GM18861 (cell line): Measurements from ENCODE around the gene ZNF43.
"Not testable (repeated sequence)": the region's sequence is repeated elsewhere in the genome, so short reads cannot be mapped to it uniquely, and the experiment has no call there.

Source experiments
- ATAC-seq: cut with Tn5 transposase; IDR thresholded peaks from one replicate; pipeline ENCODE4 v1.9.1; 2021; ENCODE audit not compliant: unreplicated experiment

Gene ZNF43

DNA sequence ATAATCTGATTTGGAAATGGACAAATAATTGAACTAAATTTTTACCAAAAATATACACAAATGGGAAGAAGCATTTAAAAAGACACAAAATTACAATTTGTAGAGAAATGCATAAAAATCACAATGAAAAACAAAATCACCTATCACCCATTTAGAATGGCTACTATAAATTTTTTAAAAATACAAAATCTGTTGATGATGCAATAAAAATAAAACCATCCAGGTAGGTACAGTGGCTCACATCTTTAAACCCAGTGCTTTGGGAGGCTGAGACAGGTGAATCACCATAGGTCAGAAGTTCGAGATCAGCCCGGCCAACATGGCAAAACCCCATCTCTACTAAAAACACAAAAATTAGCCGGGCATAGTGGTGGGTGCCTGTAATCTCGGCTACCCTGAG is 23.5 kb downstream of the ZNF43 start:
- no peak for ATAC-seq

DNA sequence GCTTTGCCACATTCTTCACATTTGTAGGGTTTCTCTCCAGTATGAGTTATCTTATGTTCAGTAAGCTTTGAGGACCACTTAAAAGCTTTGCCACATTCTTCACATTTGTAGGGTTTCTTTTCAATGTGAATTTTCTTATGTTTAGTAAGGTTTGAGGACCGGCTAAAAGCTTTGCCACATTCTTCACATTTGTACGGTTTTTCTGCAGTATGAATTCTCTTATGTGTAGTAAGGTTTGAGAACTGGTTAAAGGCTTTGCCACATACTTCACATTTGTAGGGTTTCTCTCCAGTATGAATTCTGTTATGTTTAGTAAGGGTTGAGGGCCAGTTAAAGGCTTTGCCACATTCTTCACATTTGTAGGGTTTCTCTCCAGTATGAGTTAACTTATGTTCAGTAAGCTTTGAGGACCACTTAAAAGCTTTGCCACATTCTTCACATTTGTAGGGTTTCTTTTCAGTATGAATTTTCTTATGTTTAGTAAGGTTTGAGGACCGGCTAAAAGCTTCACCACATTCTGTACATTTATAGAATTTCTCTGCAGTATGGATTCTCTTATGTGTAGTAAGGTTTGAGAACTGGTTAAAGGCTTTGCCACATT is 27.5 kb downstream of the ZNF43 start:
- ATAC-seq, result not testable (repeated sequence)

DNA sequence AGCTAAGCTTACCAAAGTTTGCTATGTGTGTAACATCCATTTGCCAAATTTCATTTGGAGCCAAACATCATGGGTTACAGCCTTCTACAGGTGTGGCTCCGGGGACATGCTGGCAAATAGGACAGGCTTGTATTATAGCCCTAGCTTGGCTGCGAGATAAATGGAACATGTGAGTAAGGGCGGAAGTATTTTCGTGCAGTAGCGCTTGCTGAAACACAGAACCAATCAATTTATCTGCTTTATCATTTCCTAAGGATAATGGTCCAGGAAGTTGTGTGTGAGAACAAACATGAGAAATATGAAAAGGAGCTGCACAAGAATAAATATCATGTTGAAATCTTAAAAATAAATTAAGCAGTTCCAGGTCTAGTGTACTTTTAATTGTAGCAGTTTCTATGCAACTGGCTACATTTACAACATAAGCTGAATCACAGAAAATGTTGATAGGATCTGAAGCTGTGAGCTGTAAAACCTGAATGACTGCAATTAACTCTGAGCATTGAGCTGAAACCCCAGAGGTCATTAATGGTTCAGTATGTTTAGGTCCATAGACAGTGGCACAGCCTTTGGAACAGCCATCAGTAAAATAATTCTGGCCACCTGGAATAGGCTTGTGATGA is 46.4 kb downstream of the ZNF43 start:
- no peak for ATAC-seq

DNA sequence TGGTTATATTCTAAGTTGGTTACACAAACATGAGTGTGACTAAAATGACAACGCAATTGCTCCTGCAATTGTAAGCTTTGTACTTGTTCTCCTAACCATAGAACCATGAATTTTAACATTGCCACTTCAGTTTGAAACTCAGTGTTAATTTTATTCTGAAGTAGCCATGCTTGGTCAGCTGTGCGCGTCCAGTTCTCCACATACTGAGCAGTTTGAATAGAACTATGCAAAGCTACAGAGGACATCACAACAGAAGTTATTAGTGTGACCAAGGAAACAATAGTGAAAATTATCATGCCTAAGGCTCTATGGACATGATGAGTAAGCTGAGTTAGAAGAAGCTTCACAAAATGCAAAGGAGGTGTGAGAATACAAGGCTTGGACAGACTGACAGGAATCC is 49.0 kb downstream of the ZNF43 start:
- ATAC-seq, result no peak

DNA sequence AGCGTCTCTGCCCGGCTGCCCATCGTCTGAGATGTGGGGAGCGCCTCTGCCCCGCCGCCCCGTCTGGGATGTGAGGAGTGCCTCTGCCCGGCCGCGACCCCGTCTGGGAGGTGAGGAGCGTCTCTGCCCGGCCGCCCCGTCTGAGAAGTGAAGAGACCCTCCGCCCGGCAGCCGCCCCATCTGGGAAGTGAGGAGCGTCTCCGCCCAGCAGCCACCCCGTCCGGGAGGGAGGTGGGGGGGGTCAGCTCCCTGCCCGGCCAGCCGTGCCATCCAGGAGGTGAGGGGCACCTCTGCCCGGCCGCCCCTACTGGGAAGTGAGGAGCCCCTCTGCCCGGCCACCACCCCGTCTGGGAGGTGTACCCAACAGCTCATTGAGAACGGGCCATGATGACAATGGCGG is 60.2 kb downstream of the ZNF43 start:
- not testable (repeated sequence) for ATAC-seq

DNA sequence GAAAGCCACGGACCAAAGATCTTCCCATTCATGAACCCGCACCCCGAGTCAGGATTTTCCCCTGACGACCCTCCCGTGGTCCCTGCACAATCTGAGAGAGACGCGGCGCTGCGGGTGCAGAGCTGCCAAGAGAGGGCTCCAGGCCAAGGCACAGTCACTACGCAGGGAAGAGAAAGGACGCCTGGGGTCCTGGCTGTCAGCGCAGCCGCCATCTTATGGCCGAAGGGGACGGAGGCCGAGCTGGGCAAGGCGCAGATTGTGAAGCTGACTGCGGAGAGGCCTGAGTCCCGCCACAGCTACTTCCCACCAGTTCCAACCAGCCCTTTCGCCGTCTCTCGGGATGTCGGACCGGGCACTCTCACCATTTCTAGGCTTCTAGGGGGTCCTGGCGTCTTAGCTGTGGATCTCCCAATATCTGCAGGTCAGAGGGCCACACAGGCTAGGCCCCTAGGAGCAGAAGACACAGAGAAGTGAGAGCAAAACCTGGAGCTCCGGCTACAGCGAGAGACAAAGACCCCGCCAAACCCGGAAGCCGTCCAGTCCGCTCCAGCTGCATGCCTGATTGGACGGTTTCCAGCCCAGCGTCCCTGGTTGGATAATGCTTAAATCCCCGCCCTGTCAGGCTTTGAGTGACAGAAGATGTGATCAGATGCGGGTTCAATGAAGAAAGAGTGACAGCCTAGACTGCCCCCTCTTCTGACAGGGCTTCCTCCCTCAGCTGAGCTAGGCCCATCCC is 68.7 kb downstream of the ZNF43 start, which contains the start of gene ZNF100:
Gene ZNF100, minus strand, starts transcription at position 515 of the 736 bp plus-strand sequence. Its CDS starts 150 bp downstream, at position 365.
- ATAC-seq, result peak; percentile 94

DNA sequence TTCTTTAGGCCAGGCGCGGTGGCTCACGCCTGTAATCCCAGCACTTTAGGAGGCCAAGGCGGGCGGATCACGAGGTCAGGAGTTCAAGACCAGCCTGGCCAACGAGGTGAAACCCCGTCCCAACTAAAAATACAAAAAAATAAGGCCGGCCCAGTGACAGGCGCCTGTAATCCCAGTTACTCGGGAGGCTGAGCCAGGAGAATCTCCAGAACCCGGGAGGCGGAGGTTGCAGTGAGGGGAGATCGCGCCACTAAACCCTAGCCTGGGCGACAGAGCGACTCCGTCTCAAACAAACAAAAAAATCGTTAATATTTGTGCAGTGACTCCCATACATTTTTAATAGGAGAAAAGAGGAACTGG is 69.3 kb downstream of the ZNF43 start:
- not testable (repeated sequence) for ATAC-seq

DNA sequence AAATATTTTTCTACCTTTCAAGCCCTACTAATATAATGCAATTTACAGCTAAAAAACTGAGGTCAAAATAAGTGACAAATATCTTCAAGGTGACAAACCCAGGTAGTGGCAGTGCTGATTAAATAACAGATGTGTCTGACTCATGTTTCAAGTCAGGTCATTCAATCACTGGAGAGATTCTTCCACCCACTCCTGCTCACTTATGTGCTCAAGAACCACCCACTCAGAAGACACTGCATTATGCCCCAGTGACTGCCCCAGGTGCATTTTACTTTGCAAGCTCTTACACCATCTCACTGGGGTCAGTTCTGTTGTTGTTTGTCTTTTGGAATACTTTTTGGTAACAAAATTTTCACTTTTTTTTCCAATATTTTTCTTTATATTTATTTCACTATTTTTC is 70.8 kb downstream of the ZNF43 start:
- ATAC-seq, result no peak

DNA sequence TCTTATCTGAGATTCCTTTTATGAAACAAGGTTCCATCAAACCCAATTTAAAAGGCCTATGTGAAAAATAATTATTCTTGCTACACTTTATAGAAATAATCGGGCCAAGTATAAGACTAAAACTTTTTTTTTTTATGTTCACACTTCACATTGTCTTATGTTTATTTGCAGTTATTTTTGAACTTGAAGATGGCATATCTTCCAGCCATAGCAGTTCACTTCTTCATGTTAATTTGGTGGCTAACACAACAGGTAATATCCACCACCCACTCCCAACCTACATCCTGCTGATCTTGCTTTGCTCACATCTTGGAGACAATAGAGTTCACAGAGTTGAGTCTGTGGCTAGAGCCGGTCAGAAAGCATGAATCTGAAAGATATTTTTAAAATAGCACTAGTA is 74.4 kb downstream of the ZNF43 start:
- not testable (repeated sequence) for ATAC-seq

DNA sequence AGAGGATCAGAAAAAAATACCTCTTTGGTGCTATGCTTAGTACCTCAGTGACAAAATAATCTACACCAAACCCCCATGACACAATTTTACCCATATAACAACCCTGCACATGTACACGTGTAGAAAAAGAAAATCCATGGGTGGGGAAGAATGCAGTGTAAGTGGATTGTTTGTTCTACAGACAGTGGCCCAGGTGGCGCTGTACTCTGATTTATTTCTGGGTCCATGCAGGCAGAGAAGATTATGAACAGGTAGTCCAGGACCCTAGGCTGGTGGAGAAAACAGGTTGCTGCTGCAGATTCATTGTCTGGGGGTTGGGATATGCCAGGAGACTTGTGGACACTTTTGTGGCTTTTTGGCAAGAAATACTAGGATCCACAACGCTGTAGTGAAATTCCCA is 77.7 kb downstream of the ZNF43 start:
- ATAC-seq, result no peak

DNA sequence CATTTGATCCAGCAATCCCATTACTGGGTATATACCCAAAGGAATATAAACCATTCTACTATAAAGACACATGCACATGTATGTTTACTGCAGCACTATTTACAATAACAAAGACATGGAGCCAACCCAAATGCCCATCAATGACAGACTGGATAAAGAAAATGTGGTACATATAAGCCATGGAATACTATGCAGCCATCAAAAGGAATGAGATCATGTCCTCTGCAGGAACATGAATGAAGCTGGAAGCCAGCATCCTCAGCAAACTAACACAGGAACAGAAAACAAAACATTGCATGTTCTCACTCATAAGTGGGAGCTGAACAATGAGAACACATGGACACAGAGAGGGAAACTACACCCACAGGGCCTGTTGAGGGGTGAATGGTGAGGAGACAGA is 80.4 kb downstream of the ZNF43 start:
- not testable (repeated sequence) for ATAC-seq
